ENCODE results near the gene ASIC3. TPM values are rescaled to one million over a fixed set of nuclear protein-coding genes. Genes with fewer than 3 reads are reported as not detected.

Gene ASIC3
- polyA plus RNA-seq, 3 donors = 2.0 TPM; not detected in 2

DNA sequence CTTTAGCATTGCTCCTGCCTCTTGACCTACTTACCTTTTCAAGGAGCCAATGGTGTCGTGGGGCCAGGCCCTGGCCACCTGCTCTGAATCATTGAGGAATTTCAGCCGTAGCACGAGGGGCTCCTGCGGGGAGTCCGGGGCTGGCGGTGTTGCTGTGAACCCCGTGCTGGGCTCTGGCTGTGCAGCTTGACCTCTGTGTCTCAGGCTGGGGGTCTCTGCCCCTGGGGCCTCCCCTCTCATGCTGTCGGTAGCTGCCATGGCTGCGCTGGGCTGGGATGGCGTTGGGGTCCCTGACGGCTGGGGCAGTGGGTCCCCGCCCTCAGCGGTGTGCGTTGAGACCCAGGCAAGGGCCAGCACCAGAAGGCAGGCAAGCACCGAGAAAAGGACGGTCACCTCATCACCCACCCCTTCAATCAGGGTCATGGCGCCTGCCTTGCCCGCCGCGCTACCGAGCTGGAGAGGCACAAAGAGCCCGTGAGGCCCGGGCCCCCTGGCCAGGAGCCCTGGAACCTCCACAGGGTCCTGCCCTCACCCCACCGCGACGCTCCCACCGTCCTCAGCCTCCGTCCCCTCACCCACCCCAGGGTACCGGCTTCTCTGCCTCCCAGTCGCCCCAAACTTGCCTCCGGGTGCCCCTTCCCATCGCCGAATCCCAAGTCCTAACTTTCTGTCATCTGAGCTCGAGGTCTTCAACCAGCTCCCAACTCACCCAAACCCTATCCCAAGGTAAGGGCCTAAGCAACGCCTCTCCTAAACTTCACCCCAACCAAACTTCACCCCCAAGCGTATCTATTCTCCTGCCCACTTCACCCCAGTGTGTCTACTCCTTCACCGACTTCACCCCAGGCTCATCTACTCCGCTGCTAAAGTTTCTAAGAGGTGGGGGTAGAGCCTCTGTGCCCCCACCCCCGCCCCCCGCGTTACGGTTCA, 34.1 kb downstream of the ASIC3 start:
- Mint-ChIP-seq H3K9me3 (peaks cover 0 to 2% (median 0%) of the 10 kb centered on the region in 7 donors), H3K27me3 (ENCODE audit: low read depth in 3 of 3) (peaks cover 0 to 2% (median 1%) of the 10 kb centered on the region in 3 donors), H3K4me1 (peaks cover 43% of the 10 kb centered on the region), H3K27ac (peak overlapping the region; percentile 68 to 95 (median 90)), H3K4me3 (peak overlapping the region; percentile 84 to 91), H3K36me3 (peaks cover 3 to 8% of the 10 kb centered on the region in 2 donors)
- 81% methylated on average over 29 of the region's 42 CpGs for WGBS (ENCODE audit: insufficient coverage)
- H3K9ac ChIP-seq (ENCODE audit: insufficient read depth, low read length, poor library complexity, severe bottlenecking) = peak overlapping the region; percentile 84
- DNase-seq = no peak
- H2AFZ ChIP-seq (ENCODE audit: insufficient read depth, low read depth, low read length, poor library complexity, severe bottlenecking) = peak overlapping the region; percentile 72
- peaks cover 26% of the 10 kb centered on the region for H4K20me1 ChIP-seq (ENCODE audit: insufficient read depth, low read length)
- peak overlapping the region; percentile 35 to 81 for H3K27ac ChIP-seq (ENCODE audit: low read depth in 1 of 2, low read length in 2 of 2)
- intact Hi-C loops (cut with micrococcal nuclease) = loop anchor here in 1 of 2 donors (10.0 kb wide), 2 partner anchors 298 to 708 kb away; partner anchors contain the start of gene ZNF775
- peaks cover 0 to 7% of the 10 kb centered on the region in 2 donors for H3K36me3 ChIP-seq (replicated peaks in 1 of 2; ENCODE audit: control insufficient read depth in 1 of 2, insufficient read depth in 2 of 2, low read length in 2 of 2)
- no peaks in the 10 kb centered on the region for H3K27me3 ChIP-seq (ENCODE audit: control insufficient read depth in 2 of 2, insufficient read depth in 2 of 2, low read length in 2 of 2)
- H3K4me3 ChIP-seq (replicated peaks in 1 of 3; ENCODE audit: low read depth in 2 of 3, low read length in 3 of 3) = peak overlapping the region; percentile 54 to 88 (median 59)
- H3K79me2 ChIP-seq (ENCODE audit: insufficient read depth, low read length) = peaks cover 43% of the 10 kb centered on the region
- no peaks in the 10 kb centered on the region for H3K9me3 ChIP-seq (replicated peaks in 1 of 2; ENCODE audit: control insufficient read depth in 1 of 2, insufficient read depth in 1 of 2, low read length in 2 of 2)
- peaks cover 47 to 67% of the 10 kb centered on the region in 2 donors for H3K4me1 ChIP-seq (ENCODE audit: control insufficient read depth in 1 of 2, insufficient read depth in 2 of 2, low read length in 2 of 2)
- peak overlapping the region; percentile 86 for H3K4me2 ChIP-seq (replicated peaks; ENCODE audit: extremely low read depth, low read length, poor library complexity, severe bottlenecking)
- TF ChIP-seq, protein P1, sequence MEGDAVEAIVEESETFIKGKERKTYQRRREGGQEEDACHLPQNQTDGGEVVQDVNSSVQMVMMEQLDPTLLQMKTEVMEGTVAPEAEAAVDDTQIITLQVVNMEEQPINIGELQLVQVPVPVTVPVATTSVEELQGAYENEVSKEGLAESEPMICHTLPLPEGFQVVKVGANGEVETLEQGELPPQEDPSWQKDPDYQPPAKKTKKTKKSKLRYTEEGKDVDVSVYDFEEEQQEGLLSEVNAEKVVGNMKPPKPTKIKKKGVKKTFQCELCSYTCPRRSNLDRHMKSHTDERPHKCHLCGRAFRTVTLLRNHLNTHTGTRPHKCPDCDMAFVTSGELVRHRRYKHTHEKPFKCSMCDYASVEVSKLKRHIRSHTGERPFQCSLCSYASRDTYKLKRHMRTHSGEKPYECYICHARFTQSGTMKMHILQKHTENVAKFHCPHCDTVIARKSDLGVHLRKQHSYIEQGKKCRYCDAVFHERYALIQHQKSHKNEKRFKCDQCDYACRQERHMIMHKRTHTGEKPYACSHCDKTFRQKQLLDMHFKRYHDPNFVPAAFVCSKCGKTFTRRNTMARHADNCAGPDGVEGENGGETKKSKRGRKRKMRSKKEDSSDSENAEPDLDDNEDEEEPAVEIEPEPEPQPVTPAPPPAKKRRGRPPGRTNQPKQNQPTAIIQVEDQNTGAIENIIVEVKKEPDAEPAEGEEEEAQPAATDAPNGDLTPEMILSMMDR (IDR thresholded peaks at IDR 0.05) = no peak

DNA sequence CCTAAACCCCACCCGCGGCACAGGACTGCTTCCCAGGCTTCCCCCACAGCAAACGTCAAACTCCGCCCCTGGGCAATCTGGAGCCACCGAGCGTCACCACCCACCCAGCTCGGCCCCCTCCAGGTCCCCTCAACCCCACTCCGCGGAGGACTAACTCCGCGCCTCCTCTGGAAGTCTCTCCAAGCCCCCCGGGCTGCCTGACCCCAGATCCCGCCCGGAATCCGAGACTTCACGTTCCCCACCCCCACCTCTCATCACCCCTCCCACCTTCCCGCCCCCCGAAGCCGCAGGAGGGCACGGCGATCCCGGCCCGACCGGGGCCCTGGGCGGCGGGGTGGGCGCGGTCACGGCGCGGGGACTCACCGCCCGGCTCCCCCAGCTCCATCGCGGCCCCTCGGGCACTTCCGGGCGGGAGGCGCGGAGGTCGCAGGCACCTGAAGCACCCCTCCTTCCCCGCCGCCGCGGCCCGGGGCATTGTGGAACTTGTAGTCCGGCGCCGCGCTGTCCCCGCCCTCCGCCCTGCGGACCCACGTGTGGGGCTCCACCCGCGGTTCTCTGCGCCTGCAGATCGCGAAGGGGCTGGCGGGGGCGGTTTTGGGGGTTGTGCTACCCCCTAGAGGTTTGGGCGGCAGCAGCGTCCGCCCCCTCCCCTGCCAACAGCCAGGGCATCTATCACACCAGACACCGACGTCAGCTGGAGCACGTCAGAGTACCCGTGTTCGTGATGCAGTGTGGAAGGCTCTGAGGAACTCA, 34.9 kb downstream of the ASIC3 start, which contains the start of gene TMUB1:
Gene TMUB1 (minus strand): TSS at position 423 of the 753 bp plus-strand sequence. CDS start 930 bp downstream, outside the sequence.
- WGBS (ENCODE audit: insufficient coverage) = under 1% methylated on average over 57 of the region's 69 CpGs
- Histone ChIP-seq H3K27ac (ENCODE audit: low read depth in 1 of 2, low read length in 2 of 2) (peak within 1 kb of the TSS; percentile 35 to 81), H3K27me3 (ENCODE audit: control insufficient read depth in 2 of 2, insufficient read depth in 2 of 2, low read length in 2 of 2) (no peaks in the 10 kb centered on the region), H3K4me3 (replicated peaks in 1 of 3; ENCODE audit: low read depth in 2 of 3, low read length in 3 of 3) (peak within 1 kb of the TSS; percentile 54 to 88 (median 59)), H3K4me1 (ENCODE audit: control insufficient read depth in 1 of 2, insufficient read depth in 2 of 2, low read length in 2 of 2) (peaks cover 54 to 76% of the 10 kb centered on the region in 2 donors), H2AFZ (ENCODE audit: insufficient read depth, low read depth, low read length, poor library complexity, severe bottlenecking) (peak within 1 kb of the TSS; percentile 72), H3K4me2 (replicated peaks; ENCODE audit: extremely low read depth, low read length, poor library complexity, severe bottlenecking) (peak within 1 kb of the TSS; percentile 86), H3K79me2 (ENCODE audit: insufficient read depth, low read length) (peaks cover 43% of the 10 kb centered on the region), H3K9ac (ENCODE audit: insufficient read depth, low read length, poor library complexity, severe bottlenecking) (peak within 1 kb of the TSS; percentile 84), H3K36me3 (replicated peaks in 1 of 2; ENCODE audit: control insufficient read depth in 1 of 2, insufficient read depth in 2 of 2, low read length in 2 of 2) (no peaks in the 10 kb centered on the region), H4K20me1 (ENCODE audit: insufficient read depth, low read length) (peaks cover 30% of the 10 kb centered on the region), H3K9me3 (replicated peaks in 1 of 2; ENCODE audit: control insufficient read depth in 1 of 2, insufficient read depth in 1 of 2, low read length in 2 of 2) (no peaks in the 10 kb centered on the region)
- peaks cover under 1 to 5% of the 10 kb centered on the region in 2 donors for H3K36me3 Mint-ChIP-seq
- H3K27ac Mint-ChIP-seq = peak within 1 kb of the TSS; percentile 68 to 95 (median 90)
- TF ChIP-seq, protein P1 (IDR thresholded peaks at IDR 0.05) = no peak
- peak; percentile 66 to 86 (median 78) for DNase-seq
- peaks cover 0 to 2% (median 0%) of the 10 kb centered on the region in 7 donors for H3K9me3 Mint-ChIP-seq
- H3K4me1 Mint-ChIP-seq = peaks cover 46% of the 10 kb centered on the region
- intact Hi-C loops (cut with micrococcal nuclease) = loop anchor here in 1 of 2 donors (10.0 kb wide), 2 partner anchors 298 to 708 kb away; partner anchors contain the start of gene ZNF775
- peaks cover 0 to 2% (median under 1%) of the 10 kb centered on the region in 3 donors for H3K27me3 Mint-ChIP-seq (ENCODE audit: low read depth in 3 of 3)
- peak within 1 kb of the TSS; percentile 84 to 91 for H3K4me3 Mint-ChIP-seq
